CD4-positive, alpha-beta T cell treated with Interleukin-2 at 100 ng/mL for 4 hours (primary cell): ENCODE results near the gene RAB11FIP4.
A peak's percentile ranks its signal among the peaks of the same experiment; 100 is the strongest.

Experiments used
- DNase-seq: peaks from one replicate; pipeline ENCODE4 v3.0.0-alpha.2; 2020; ENCODE audit warnings: low spot score

RAB11FIP4 gene

DNA sequence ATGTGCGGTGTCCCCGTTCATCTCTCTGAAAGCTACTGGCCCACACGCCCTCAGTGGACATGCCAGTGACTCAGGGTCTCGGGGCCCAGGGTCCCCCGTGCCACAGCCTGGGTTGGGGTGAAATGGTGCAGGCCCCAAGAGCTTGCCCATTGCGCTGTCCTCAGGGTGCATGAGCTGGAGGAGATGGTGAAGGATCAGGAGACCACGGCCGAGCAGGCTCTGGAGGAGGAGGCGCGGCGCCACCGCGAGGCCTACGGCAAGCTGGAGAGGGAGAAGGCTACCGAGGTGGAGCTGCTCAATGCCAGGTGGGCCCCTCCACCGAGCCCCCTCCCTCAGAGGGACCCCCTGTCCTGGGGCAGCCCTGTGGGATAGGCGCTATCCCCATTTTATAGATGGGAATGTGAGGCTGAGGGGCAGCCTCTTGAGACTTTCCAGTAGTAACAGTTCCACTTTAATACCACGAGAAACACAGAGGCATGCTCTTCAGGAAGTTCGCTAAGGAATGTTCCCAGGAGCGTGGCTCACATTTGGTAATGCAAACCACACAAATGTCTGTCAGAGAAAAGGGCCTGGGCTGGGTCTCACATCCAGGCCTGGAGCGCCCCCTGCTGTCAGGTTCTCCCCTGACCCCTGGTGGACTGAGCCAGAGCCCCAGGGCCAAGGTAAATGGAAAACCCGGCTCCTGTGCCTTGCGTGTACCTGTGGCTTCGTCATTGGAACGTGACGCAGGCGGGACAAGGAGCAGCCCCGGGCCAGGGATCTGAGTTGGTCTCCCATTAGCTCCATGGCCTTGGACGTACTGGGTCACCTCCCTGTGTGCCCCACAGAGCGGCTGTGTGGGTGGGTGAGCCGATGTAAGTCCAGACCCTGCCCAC lies 133.7 kb downstream of the RAB11FIP4 start:
- DNase-seq = peak; percentile 86

- no peak for DNase-seq
These were observed 134.5 kb downstream of the RAB11FIP4 start for GRCh38 chr17:31525801-31526549.

- no peak for DNase-seq
These were observed 136.1 kb downstream of the RAB11FIP4 start for GRCh38 chr17:31527606-31528005.

- no peak for DNase-seq
These were observed 136.9 kb downstream of the RAB11FIP4 start for GRCh38 chr17:31528291-31528874.

DNA sequence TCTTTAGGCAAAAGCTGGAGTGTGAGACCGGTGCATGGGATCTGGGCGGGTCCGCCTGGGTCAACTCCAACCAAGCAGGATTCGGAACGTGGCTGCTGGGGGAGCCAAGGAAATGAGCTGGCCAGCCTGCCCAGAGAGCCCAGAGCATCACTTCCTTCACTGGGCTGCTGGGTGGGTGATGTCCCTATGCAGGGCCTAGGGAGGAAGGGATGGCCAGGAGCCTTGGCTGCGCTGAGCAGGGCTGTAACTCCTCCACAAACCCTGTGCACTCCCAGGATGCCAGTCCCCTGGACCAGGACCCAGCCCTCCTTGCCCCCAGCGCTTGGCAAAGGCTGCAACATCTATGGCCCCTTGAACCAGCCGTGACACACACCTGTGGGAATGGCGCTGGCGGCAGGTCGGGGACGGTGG lies 138.4 kb downstream of the RAB11FIP4 start:
- DNase-seq = no peak

GRCh38 chr17:31530391-31530985 lies 139.0 kb downstream of the RAB11FIP4 start:
- DNase-seq = no peak

DNA sequence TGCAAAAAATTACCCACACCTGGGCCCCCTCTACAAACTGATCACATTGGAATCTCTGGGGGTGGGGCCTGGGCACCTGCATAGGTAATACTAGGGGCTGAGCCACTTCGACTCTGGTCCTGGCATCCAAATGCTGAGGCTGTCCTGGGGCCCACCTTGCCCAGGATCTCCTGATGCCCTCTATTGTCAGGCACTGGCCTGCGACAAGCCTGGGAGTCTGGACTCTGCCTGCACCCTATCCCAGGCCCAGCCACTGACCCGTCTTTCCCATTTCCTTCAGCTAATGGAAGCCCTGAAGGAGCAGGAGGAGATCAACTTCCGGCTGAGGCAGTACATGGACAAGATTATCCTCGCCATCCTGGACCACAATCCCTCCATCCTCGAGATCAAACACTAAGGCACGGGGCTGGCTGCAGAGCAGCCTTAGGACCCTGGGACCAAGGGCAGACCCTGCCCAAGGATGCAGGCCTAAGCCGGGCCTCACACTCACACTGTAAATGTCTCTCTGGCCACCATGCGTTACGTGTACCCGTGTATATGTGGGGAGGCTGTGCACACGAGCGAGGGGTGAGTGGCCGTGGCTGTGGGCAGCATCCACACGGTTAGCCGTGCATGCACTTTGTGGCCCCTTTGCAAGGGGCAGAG lies 140.0 kb downstream of the RAB11FIP4 start:
- no peak for DNase-seq

GRCh38 chr17:31532081-31532480 lies 140.6 kb downstream of the RAB11FIP4 start:
- DNase-seq = no peak

- DNase-seq = no peak
These were observed 141.1 kb downstream of the RAB11FIP4 start for GRCh38 chr17:31532526-31532925.

DNA sequence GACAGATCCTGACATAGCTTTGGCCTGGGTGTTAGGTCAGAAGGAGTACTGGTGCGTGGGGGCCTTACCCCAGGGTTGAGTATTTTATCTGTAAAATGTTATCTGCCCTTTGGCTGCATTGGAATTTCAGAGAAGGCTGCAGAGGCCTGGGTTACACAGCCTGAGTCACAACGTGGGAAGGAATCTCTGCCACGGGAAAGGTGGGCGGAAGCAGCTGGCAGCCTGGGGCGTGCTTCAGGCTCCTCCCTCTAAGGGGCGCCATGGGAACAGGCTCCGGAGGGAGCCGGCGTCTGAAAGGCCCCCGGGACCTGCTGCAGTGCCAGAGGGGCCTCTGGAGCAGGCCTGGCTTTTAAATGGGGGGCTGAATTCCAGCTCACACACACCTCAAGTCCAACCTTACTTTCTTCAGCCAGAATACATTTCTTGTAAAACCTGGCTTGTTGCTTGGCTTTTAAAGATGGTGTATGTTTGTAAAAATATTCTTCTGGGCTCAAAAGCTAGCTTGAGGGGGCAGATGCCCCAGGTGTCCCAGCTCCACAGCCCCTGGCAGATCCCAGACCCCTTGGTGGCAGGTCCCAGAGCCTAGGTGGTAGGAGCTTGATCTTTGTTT lies 142.2 kb downstream of the RAB11FIP4 start:
- DNase-seq = no peak

GRCh38 chr17:31534223-31534888 lies 142.9 kb downstream of the RAB11FIP4 start:
- DNase-seq = no peak

DNA sequence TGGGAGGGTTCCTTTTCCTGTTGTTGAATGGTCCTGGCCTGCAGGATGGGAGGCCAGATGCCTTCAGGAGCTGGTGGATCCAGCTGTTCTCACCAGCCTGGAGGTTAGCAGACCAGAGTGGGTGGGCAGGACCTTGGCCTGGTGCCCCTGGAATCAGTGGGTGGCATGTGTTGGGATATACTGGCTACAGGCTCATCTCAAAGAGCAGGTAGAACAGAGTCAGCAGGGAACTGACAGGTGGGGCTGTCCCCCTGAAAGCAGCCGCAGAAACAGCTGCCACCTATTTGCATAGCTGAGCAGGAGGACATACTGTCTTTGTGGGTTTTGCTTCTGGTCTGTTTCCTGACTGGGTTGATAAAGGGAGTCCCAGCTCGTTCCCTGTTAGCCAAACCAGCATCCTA lies 144.1 kb downstream of the RAB11FIP4 start:
- DNase-seq = no peak

DNA sequence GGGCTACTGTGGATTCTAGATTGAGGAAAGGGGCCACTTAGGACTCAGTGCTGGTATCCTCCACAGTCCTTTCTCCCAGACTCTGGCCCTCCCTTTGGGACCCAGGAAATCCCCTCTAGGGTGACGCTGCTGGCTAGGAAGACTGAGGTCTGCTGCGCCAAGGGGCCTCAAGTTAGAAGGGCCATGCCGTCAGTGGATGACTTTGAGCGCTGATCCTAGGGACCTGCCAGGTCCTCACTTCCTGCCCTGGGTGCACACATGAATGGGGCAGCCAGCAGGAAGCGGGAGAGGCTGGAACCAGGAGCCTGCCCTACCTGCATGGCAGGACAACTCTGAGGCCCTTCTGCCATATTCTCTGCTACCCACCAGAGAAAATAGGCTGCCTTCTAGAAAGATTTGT lies 145.0 kb downstream of the RAB11FIP4 start:
- DNase-seq = no peak

- no peak for DNase-seq
These were observed 146.1 kb downstream of the RAB11FIP4 start for GRCh38 chr17:31537565-31538011.

GRCh38 chr17:31538080-31538762 lies 146.7 kb downstream of the RAB11FIP4 start:
- no peak for DNase-seq

- no peak for DNase-seq
These were observed 149.3 kb downstream of the RAB11FIP4 start for GRCh38 chr17:31540602-31541307.

DNA sequence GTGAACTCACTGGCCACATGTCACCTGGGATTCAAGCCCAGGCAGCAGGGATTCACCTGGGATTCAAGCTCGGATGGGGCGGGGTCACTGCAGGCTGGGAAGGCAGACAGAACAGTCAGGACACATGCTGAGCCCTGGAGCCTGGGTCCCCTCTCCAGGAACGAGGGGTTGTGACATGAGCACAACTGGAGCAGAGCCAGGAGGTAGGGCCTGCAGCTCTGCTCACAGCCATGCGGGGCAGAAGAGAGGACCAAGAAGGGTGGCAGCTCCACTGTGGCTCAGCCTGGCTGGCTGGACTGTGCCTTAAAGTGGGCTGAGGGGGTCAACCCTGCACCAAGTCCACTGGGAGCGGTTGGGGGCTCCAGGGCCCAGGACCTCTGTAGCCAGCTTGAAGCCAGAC lies 150.1 kb downstream of the RAB11FIP4 start:
- DNase-seq = no peak

DNA sequence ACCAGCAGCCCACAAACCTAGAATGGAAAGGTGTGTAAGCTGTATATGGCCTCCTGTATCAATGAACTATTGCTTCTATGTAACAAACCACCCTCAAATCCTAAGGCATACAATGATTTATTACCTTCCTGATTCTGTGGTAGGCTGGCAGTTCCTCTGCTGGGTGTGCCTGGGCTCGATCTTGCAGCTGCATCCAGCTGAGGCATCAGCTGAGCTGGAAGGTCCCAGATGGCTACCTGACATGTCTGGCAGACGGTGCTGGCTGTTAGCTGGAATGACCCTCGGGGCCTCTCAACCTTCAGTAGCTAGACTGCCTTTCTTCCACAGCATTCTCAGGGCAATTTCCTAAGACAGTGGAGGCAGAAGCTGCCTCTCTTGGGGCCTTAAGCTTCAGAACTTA lies 152.7 kb downstream of the RAB11FIP4 start:
- DNase-seq = no peak

- no peak for DNase-seq
These were observed 155.2 kb downstream of the RAB11FIP4 start for GRCh38 chr17:31546650-31547049.

DNA sequence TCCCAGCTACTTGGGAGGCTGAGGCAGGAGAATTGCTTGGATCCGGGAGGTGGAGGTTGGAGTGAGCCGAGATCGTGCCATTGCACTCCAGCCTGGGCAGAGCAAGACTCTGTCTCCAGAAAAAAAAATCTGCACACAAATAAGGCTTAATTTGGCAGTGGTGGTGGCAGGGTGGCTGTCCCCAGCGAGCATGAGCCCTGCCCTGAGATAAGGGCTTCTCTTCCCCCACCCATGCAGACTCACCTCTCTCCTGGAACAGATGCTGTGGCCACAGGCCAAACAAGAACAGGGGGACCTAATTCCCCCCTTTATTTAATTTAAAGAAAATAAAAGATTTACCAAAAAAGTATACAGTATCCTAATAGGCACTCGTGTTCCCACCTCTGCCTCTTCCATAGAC lies 157.2 kb downstream of the RAB11FIP4 start:
- DNase-seq = no peak
